Osteocyte (in vitro differentiated cells): ENCODE data around the gene HTR5A. TPM values are rescaled to one million over a fixed set of nuclear protein-coding genes. Genes with fewer than 3 reads are reported as not detected.

Experiments used
- DNase-seq: peaks from one replicate; pipeline ENCODE4 v3.0.0; 2021; ENCODE audit warnings: mixed read lengths; ENCODE audit not compliant: unreplicated experiment; ENCODE audit errors: extremely low spot score
- H3K27ac Mint-ChIP-seq: one replicate; pipeline ENCODE4 v1.8.0; 2021; ENCODE audit warnings: mild to moderate bottlenecking, mixed read lengths; ENCODE audit not compliant: unreplicated experiment
- H3K27me3 Mint-ChIP-seq: one replicate; pipeline ENCODE4 v1.8.0; 2021; ENCODE audit warnings: mixed read lengths; ENCODE audit not compliant: unreplicated experiment
- H3K36me3 Mint-ChIP-seq: one replicate; pipeline ENCODE4 v1.8.0; 2021; ENCODE audit warnings: mixed read lengths; ENCODE audit not compliant: unreplicated experiment
- H3K4me1 Mint-ChIP-seq: one replicate; pipeline ENCODE4 v1.8.0; 2021; ENCODE audit warnings: mixed read lengths; ENCODE audit not compliant: unreplicated experiment
- H3K4me3 Mint-ChIP-seq: one replicate; pipeline ENCODE4 v1.8.0; 2021; ENCODE audit warnings: mild to moderate bottlenecking, moderate library complexity, mixed read lengths; ENCODE audit not compliant: unreplicated experiment
- H3K9me3 Mint-ChIP-seq: one replicate; pipeline ENCODE4 v1.8.0; 2021; ENCODE audit warnings: mixed read lengths; ENCODE audit not compliant: unreplicated experiment
- total RNA-seq: library from RNA; stranded (reverse); gene quantifications from 2 replicates; pipeline ENCODE4 v1.2.1, GENCODE V29; 2021
- TF ChIP-seq, protein P1 (sequence below): fragments of 200-600 bp; sonication (generic); IDR thresholded peaks from 2 replicates; pipeline ENCODE4 v1.5.0; 2021; ENCODE audit warnings: antibody characterized with exemption, mild to moderate bottlenecking, moderate library complexity

Gene HTR5A
- total RNA-seq, 1 donor from 2014 or later, result not detected

DNA sequence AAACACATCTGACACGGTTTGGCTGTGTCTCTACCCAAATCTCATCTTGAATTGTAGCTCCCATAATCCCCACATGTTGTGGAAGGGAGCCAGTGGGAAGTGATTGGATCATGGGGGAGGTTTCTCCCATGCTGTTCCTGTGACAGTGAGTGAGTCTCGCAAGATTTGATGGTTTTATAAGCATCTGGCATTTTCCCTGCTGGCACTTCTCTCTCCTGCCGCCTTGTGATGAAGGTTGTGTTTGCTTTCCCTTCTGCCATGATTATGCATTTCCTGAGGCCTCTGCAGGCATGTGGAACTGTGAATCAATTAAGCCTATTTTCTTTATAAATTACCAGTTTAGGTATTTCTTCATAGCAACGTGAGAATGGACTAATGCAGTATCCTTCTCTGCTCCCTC is 5.9 kb upstream of the HTR5A start:
- Mint-ChIP-seq H3K27ac (no peak overlapping the region), H3K4me1 (no peaks in the 10 kb centered on the region), H3K4me3 (no peak overlapping the region), H3K27me3 (no peaks in the 10 kb centered on the region), H3K9me3 (no peaks in the 10 kb centered on the region), H3K36me3 (no peaks in the 10 kb centered on the region)
- peak; percentile 56 for DNase-seq
- TF ChIP-seq, protein P1, sequence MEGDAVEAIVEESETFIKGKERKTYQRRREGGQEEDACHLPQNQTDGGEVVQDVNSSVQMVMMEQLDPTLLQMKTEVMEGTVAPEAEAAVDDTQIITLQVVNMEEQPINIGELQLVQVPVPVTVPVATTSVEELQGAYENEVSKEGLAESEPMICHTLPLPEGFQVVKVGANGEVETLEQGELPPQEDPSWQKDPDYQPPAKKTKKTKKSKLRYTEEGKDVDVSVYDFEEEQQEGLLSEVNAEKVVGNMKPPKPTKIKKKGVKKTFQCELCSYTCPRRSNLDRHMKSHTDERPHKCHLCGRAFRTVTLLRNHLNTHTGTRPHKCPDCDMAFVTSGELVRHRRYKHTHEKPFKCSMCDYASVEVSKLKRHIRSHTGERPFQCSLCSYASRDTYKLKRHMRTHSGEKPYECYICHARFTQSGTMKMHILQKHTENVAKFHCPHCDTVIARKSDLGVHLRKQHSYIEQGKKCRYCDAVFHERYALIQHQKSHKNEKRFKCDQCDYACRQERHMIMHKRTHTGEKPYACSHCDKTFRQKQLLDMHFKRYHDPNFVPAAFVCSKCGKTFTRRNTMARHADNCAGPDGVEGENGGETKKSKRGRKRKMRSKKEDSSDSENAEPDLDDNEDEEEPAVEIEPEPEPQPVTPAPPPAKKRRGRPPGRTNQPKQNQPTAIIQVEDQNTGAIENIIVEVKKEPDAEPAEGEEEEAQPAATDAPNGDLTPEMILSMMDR, result no peak

DNA sequence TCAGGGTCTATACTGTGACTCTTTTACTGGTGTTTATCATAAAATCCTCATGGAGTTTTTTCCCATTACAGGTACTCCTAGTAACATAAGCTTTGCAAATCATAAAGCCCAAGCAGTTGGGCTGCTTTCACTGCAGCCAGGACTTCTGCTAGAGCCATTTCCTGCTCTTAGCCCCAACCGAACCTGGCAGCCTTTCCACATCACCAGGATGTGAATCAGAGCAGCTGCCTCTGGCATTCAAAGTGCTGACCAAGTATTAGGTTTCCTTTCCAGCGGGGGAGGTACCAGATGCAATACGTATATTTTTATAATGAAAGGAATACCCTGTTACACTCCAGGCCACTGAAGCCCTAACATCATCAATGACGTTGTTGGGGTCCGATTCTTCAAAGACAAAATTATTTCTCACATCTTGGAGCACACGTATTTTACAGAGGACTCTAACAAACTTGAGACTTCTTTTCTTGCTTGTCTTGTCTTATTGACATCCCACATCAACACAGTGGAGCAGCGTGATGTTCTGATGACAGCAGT is 3.6 kb upstream of the HTR5A start:
- Mint-ChIP-seq H3K36me3 (no peaks in the 10 kb centered on the region), H3K27ac (no peak overlapping the region), H3K4me3 (no peak overlapping the region), H3K27me3 (no peaks in the 10 kb centered on the region), H3K9me3 (no peaks in the 10 kb centered on the region), H3K4me1 (no peaks in the 10 kb centered on the region)
- TF ChIP-seq, protein P1, result no peak
- peak; percentile 19 for DNase-seq

DNA sequence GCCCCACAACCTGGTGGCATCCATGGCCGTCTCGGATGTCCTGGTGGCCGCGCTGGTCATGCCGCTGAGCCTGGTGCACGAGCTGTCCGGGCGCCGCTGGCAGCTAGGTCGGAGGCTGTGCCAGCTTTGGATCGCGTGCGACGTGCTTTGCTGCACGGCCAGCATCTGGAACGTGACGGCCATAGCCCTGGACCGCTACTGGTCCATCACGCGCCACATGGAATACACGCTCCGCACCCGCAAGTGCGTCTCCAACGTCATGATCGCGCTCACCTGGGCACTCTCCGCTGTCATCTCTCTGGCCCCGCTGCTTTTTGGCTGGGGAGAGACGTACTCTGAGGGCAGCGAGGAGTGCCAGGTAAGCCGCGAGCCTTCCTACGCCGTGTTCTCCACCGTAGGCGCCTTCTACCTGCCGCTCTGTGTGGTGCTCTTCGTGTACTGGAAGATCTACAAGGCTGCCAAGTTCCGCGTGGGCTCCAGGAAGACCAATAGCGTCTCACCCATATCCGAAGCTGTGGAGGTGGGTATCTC is 1.1 kb downstream of the HTR5A start:
- H3K27ac Mint-ChIP-seq, result no peak overlapping the region
- DNase-seq, result peak; percentile 83
- no peak overlapping the region for H3K4me3 Mint-ChIP-seq
- TF ChIP-seq, protein P1, result no peak
- H3K36me3 Mint-ChIP-seq, result no peaks in the 10 kb centered on the region
- no peaks in the 10 kb centered on the region for H3K4me1 Mint-ChIP-seq
- H3K9me3 Mint-ChIP-seq, result no peaks in the 10 kb centered on the region
- no peaks in the 10 kb centered on the region for H3K27me3 Mint-ChIP-seq

DNA sequence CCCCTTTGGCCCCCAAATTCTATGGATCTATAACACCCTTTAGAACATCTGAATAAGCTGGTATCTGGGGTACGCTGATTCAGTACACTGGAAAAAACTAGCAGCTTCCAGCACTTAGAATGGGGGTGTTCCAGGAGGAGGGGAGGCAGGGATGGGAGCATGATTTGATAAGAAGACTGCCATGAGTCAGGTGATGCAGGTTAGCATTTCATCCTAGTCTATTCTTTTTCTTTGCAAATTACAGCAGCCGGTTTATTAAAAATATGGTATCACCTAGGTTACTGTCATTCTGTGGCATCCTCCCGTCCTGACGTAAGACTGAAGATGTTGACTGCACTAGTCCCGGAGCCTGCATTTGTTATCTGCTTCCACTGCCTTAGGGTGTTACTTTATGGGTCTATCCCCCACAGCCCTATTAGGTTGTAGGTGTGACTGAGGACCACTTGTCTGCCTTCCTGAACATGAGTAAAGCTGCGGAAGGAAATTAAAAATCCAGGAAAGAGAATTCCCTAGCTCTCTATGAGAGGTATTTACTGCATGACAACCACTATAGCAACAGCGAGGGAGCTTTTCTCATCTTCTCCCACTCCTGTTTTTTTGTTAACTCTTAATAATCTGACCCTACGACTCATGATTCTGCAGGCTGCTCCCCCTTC is 1.9 kb downstream of the HTR5A start:
- Mint-ChIP-seq H3K27me3 (no peaks in the 10 kb centered on the region), H3K4me1 (no peaks in the 10 kb centered on the region), H3K27ac (no peak overlapping the region), H3K9me3 (no peaks in the 10 kb centered on the region), H3K4me3 (no peak overlapping the region), H3K36me3 (no peaks in the 10 kb centered on the region)
- peak; percentile 30 for DNase-seq
- TF ChIP-seq, protein P1, result no peak

DNA sequence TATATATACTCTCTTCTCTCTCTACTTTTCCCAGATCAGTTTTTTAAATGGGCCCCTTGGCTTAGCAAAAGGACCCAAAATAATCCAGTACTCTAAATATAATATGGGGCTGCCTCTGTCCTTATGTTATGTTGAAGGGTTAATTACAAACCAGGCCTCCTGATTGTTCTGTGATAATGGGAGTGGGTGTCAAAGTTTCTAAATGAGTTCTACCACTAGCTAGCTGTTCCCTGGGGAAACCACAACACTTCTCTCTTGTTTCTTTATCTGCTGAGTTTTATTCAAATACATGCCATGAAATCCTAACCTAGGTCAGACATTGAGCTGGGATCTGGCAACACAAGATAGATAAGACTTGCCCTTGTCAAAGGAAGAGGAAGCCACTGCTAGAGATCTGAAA is 3.8 kb downstream of the HTR5A start:
- no peaks in the 10 kb centered on the region for H3K27me3 Mint-ChIP-seq
- no peak overlapping the region for H3K27ac Mint-ChIP-seq
- no peak overlapping the region for H3K4me3 Mint-ChIP-seq
- no peak for DNase-seq
- H3K4me1 Mint-ChIP-seq, result no peaks in the 10 kb centered on the region
- TF ChIP-seq, protein P1, result no peak
- no peaks in the 10 kb centered on the region for H3K9me3 Mint-ChIP-seq
- no peaks in the 10 kb centered on the region for H3K36me3 Mint-ChIP-seq
